ENCODE results near the gene ARAP1. TPM values are rescaled to one million over a fixed set of nuclear protein-coding genes. Genes with fewer than 3 reads are reported as not detected.
A peak's percentile ranks its signal among the peaks of the same experiment; 100 is the strongest.

ARAP1 gene
- total RNA-seq, 1 donor = 95.2 TPM

DNA sequence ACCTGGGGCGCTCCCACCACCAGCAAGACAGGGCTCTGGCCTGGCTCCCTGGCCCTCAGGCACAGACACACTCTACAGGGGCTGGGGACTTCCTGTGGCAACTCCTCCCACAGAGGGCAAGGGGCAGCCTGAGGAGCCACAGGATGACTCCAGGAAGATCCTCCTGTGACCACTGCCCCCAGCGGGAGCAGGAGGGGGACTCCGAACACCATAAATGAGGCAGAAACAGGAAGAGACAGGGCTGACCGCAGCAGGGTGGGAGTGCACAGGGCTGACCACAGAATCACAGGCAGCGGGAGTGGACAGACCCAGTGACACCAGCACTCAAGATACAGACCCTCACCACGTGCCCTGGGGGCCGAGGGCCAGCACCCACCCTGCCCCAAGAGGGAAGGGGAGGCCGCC, 10.8 kb downstream of the ARAP1 start:
- TF ChIP-seq, protein P1, sequence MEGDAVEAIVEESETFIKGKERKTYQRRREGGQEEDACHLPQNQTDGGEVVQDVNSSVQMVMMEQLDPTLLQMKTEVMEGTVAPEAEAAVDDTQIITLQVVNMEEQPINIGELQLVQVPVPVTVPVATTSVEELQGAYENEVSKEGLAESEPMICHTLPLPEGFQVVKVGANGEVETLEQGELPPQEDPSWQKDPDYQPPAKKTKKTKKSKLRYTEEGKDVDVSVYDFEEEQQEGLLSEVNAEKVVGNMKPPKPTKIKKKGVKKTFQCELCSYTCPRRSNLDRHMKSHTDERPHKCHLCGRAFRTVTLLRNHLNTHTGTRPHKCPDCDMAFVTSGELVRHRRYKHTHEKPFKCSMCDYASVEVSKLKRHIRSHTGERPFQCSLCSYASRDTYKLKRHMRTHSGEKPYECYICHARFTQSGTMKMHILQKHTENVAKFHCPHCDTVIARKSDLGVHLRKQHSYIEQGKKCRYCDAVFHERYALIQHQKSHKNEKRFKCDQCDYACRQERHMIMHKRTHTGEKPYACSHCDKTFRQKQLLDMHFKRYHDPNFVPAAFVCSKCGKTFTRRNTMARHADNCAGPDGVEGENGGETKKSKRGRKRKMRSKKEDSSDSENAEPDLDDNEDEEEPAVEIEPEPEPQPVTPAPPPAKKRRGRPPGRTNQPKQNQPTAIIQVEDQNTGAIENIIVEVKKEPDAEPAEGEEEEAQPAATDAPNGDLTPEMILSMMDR (IDR thresholded peaks at IDR 0.05; ENCODE audit: extremely low read depth, low read depth, low read length) = peak; percentile 7
- no peaks in the 10 kb centered on the region for H3K36me3 ChIP-seq (ENCODE audit: insufficient read depth, low read length)
- no peaks in the 10 kb centered on the region for H3K27me3 ChIP-seq (ENCODE audit: insufficient read depth, low read length)
- H2AFZ ChIP-seq (ENCODE audit: low read length) = peak overlapping the region; percentile 37
- H3K79me2 ChIP-seq (ENCODE audit: insufficient read depth, low read length) = peaks cover 80% of the 10 kb centered on the region
- no peaks in the 10 kb centered on the region for H3K9me3 ChIP-seq (ENCODE audit: low read depth, low read length)
- H4K20me1 ChIP-seq (ENCODE audit: insufficient read depth, low read length) = peaks cover 4% of the 10 kb centered on the region
- H3K4me2 ChIP-seq (ENCODE audit: insufficient read depth, low read length) = no peak overlapping the region
- H3K4me1 ChIP-seq (ENCODE audit: insufficient read depth, low read length) = peaks cover 41% of the 10 kb centered on the region
- peak overlapping the region; percentile 33 for H3K27ac ChIP-seq (ENCODE audit: low read depth, low read length)
- DNase-seq (ENCODE audit: insufficient read length, low spot score, missing footprints) = peak; percentile 96
- H3K4me3 ChIP-seq (ENCODE audit: insufficient read depth, low read length) = no peak overlapping the region

DNA sequence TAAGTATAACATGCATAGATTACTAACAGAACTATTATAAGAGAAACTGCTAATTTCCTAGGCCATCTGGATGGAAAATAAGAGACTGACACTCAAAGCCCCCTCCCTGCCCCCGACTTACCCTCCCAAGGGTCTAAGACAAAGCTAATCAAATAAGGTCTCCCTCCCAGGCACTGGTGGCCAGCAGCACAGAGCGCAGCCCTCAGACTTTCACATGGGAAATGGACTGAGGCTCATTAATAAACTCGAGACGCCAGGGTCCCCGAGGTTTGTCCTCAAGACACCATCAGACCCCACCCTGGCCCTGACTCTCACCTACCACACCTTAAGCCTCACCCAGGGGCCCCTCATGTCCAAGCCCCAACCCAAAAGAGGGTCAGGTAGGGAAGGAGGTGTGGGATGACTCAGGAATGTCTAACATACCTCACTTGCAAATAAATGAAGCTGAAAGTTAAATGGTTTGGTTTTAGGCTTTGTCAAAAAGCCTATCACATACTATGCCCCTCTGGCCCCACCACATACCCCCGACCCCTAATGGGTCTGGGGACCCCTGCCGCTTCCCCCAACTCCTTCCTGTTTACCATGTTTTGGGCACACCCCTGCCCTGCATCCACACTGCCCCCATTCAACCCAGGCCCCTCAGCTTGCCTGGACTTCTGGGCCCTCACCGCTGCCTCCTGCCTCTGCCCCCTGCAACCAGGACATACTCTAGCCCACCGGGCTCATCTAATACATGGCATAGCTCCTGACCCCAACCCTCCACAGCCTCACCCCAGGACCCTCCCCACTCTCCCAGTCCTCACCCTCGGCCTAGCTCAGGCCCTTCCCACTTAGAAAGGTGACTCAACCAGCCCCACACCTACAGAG, 11.4 kb downstream of the ARAP1 start:
- H3K27ac ChIP-seq (ENCODE audit: low read depth, low read length) = peak overlapping the region; percentile 33
- H3K79me2 ChIP-seq (ENCODE audit: insufficient read depth, low read length) = peaks cover 81% of the 10 kb centered on the region
- no peak overlapping the region for H3K4me3 ChIP-seq (ENCODE audit: insufficient read depth, low read length)
- H3K4me1 ChIP-seq (ENCODE audit: insufficient read depth, low read length) = peaks cover 47% of the 10 kb centered on the region
- no peaks in the 10 kb centered on the region for H3K9me3 ChIP-seq (ENCODE audit: low read depth, low read length)
- no peaks in the 10 kb centered on the region for H3K36me3 ChIP-seq (ENCODE audit: insufficient read depth, low read length)
- peaks cover 4% of the 10 kb centered on the region for H4K20me1 ChIP-seq (ENCODE audit: insufficient read depth, low read length)
- peak; percentile 42 for DNase-seq (ENCODE audit: insufficient read length, low spot score, missing footprints)
- H3K27me3 ChIP-seq (ENCODE audit: insufficient read depth, low read length) = no peaks in the 10 kb centered on the region
- no peak overlapping the region for H3K4me2 ChIP-seq (ENCODE audit: insufficient read depth, low read length)
- TF ChIP-seq, protein P1 (IDR thresholded peaks at IDR 0.05; ENCODE audit: extremely low read depth, low read depth, low read length) = no peak
- H2AFZ ChIP-seq (ENCODE audit: low read length) = peak overlapping the region; percentile 37

DNA sequence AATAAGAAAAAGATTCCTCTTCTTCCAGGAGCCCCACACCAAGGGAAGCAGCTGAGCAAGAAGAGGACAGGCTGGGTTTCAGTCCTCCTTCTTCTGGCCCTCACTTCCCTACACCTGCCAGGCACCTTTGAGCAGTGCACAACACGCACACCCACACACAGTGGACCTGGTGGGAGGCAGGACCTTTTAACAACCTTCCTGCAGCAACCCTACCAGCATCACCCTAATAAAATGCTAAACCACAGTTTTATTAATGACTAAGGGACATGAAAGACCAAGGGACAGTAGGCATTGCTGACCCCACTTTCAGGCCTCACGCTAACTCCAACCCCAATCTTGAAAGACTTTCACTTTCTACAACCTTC, 12.2 kb downstream of the ARAP1 start:
- peaks cover 81% of the 10 kb centered on the region for H3K79me2 ChIP-seq (ENCODE audit: insufficient read depth, low read length)
- TF ChIP-seq, protein P1 (IDR thresholded peaks at IDR 0.05; ENCODE audit: extremely low read depth, low read depth, low read length) = no peak
- no peak overlapping the region for H2AFZ ChIP-seq (ENCODE audit: low read length)

DNA sequence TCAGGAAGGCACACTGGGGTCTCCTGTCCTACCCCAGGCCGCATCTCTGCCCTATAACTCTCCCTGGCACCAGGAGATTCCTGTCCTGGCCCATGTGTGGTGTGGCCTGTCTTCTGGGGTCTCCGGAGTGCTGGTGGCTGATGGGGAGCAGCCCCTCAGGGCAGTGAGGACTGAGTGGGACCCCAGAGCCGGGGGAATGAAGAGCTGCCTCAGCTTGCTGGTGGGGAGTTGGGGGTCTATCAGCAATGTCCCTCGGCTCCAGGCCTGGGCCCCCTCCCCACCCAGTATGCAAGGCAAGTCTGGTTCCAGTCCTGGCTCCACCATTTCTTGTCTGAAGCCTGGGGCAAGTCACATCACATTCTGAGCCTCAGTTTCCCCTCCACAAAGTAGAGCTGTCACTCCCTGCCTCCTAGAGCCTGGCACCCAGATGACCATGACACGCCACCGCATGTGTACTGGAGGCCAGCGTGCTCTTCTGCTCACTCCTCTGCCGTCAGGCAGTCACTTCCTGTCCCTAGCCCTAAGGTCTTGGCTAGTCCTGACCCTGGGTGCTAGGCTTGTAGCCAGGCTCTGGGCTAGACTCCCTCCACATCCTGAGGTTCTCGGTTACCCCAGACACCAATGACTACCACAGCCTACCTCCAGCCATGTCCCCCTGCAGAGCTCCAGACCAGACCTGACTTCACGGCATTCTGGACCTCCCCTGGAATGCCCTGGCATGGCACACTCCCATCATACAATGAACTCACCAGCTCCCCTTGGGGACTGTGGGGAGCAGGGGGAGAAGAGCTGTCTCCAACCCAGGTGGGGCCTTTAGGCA, 12.8 kb downstream of the ARAP1 start:
- TF ChIP-seq, protein P1 (IDR thresholded peaks at IDR 0.05; ENCODE audit: extremely low read depth, low read depth, low read length) = no peak
- peak; percentile 81 for DNase-seq (ENCODE audit: insufficient read length, low spot score, missing footprints)
- no peak overlapping the region for H3K4me3 ChIP-seq (ENCODE audit: insufficient read depth, low read length)
- peaks cover 51% of the 10 kb centered on the region for H3K4me1 ChIP-seq (ENCODE audit: insufficient read depth, low read length)
- no peaks in the 10 kb centered on the region for H3K27me3 ChIP-seq (ENCODE audit: insufficient read depth, low read length)
- H3K36me3 ChIP-seq (ENCODE audit: insufficient read depth, low read length) = no peaks in the 10 kb centered on the region
- no peak overlapping the region for H3K4me2 ChIP-seq (ENCODE audit: insufficient read depth, low read length)
- H4K20me1 ChIP-seq (ENCODE audit: insufficient read depth, low read length) = peaks cover 4% of the 10 kb centered on the region
- no peak overlapping the region for H2AFZ ChIP-seq (ENCODE audit: low read length)
- H3K9me3 ChIP-seq (ENCODE audit: low read depth, low read length) = no peaks in the 10 kb centered on the region
- peak overlapping the region; percentile 22 for H3K27ac ChIP-seq (ENCODE audit: low read depth, low read length)
- H3K79me2 ChIP-seq (ENCODE audit: insufficient read depth, low read length) = peaks cover 78% of the 10 kb centered on the region

More for the DNA sequence above, 12.2 kb downstream of the ARAP1 start:
- Histone ChIP-seq H3K27ac (ENCODE audit: low read depth, low read length) (no peak overlapping the region), H3K4me2 (ENCODE audit: insufficient read depth, low read length) (no peak overlapping the region), H3K27me3 (ENCODE audit: insufficient read depth, low read length) (no peaks in the 10 kb centered on the region), H3K4me3 (ENCODE audit: insufficient read depth, low read length) (no peak overlapping the region), H4K20me1 (ENCODE audit: insufficient read depth, low read length) (peaks cover 4% of the 10 kb centered on the region), H3K4me1 (ENCODE audit: insufficient read depth, low read length) (peaks cover 51% of the 10 kb centered on the region), H3K9me3 (ENCODE audit: low read depth, low read length) (no peaks in the 10 kb centered on the region), H3K36me3 (ENCODE audit: insufficient read depth, low read length) (no peaks in the 10 kb centered on the region)
- DNase-seq (ENCODE audit: insufficient read length, low spot score, missing footprints) = peak; percentile 65

All from osteoblast (primary cell).